Effector memory CD8-positive, alpha-beta T cell (primary cell): ENCODE data around the gene ZFP36L1.
"Not testable (repeated sequence)": the region's sequence is repeated elsewhere in the genome, so short reads cannot be mapped to it uniquely, and the experiment has no call there.

Experiments used
- ATAC-seq: fragments of 150-1000 bp; cut with Tn5 transposase; replicated peaks from 2 replicates; pipeline ENCODE4 v1.10.0; 2021; ENCODE audit warnings: mild to moderate bottlenecking, moderate library complexity
- DNase-seq, 3 experiments: peaks; one replicate each; pipeline ENCODE4 v3.0.0; 2021
- H3K27ac Mint-ChIP-seq, 2 donors: one replicate each; pipeline ENCODE4 v1.8.0; 2022; ENCODE audit warnings: mild to moderate bottlenecking in 2 of 2, mixed read lengths in 2 of 2, moderate library complexity in 2 of 2
- H3K27me3 Mint-ChIP-seq, 2 donors: one replicate each; pipeline ENCODE4 v1.8.0; 2022; ENCODE audit warnings: mixed read lengths in 2 of 2
- H3K36me3 Mint-ChIP-seq: one replicate; pipeline ENCODE4 v1.8.0; 2022; ENCODE audit warnings: mild to moderate bottlenecking, moderate library complexity, mixed read lengths; ENCODE audit not compliant: insufficient read depth
- H3K4me1 Mint-ChIP-seq, 2 donors: one replicate each; pipeline ENCODE4 v1.8.0; 2022; ENCODE audit warnings: low read depth in 2 of 2, mixed read lengths in 2 of 2
- H3K4me3 Mint-ChIP-seq, 2 donors: one replicate each; pipeline ENCODE4 v1.8.0; 2022; ENCODE audit warnings: mild to moderate bottlenecking in 2 of 2, mixed read lengths in 2 of 2, moderate library complexity in 2 of 2
- H3K9me3 Mint-ChIP-seq, 2 donors: one replicate each; pipeline ENCODE4 v1.8.0; 2022; ENCODE audit warnings: mixed read lengths in 2 of 2

Gene ZFP36L1

DNA sequence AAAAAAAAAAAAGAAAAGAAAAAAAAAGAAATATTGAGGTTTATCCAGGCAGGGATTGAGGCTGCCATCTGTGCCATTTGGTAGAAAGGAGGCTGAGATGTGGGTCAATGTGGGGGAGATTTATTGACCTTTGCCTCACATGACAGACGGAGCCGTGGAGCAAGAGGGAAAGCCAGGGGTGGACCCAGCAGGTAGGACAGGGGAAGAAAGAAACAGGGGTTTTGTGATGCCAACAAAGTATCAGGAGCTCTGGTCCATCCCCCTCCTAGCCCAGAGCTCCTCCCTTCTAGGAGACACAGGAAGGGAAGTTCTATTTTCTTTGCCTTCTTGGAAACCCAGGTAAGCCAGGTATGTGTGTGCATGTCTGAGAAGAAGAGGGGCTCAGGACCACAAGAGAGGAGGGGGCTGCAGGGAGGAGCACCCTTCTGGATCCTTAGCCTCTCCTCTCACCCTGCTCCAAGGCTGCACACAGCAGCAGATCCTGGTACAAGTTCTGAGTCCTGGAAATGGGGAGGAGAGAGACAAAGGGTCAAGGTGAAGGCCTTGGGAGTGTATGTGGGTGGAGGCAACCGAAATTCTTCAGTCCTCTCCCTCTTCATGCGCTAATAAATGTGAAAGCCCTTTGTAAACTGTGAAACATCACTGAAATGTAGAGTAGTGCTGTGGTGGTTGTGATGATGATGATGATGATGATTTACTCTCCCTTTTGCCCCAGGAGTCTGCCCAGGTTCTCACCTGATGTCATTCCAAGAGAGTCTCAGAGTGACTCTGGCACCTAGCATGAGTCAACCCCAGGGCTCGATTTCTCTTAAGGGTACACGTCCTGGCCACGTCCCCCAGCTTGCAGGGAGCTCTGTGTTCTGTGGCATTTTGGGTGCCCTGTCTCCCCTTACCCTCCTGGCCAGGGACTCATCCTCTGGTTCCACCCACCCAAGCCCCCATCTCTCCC lies 26.3 kb downstream of the ZFP36L1 start:
- Mint-ChIP-seq H3K4me1 (peaks cover 22 to 35% of the 10 kb centered on the region in 2 donors), H3K4me3 (no peak overlapping the region), H3K9me3 (no peaks in the 10 kb centered on the region), H3K27me3 (no peaks in the 10 kb centered on the region), H3K27ac (peak overlapping the region in 1 of 2 donors; percentile 65), H3K36me3 (peaks cover 4% of the 10 kb centered on the region)
- DNase-seq (no peak), ATAC-seq (no peak)

GRCh38 chr14:68763843-68764242 lies 29.0 kb downstream of the ZFP36L1 start:
- not testable (repeated sequence) for H3K9me3 Mint-ChIP-seq, H3K27ac Mint-ChIP-seq, H3K36me3 Mint-ChIP-seq, ATAC-seq, H3K4me3 Mint-ChIP-seq, H3K27me3 Mint-ChIP-seq, DNase-seq
- H3K4me1 Mint-ChIP-seq = peaks cover 11 to 22% of the 10 kb centered on the region in 2 donors

DNA sequence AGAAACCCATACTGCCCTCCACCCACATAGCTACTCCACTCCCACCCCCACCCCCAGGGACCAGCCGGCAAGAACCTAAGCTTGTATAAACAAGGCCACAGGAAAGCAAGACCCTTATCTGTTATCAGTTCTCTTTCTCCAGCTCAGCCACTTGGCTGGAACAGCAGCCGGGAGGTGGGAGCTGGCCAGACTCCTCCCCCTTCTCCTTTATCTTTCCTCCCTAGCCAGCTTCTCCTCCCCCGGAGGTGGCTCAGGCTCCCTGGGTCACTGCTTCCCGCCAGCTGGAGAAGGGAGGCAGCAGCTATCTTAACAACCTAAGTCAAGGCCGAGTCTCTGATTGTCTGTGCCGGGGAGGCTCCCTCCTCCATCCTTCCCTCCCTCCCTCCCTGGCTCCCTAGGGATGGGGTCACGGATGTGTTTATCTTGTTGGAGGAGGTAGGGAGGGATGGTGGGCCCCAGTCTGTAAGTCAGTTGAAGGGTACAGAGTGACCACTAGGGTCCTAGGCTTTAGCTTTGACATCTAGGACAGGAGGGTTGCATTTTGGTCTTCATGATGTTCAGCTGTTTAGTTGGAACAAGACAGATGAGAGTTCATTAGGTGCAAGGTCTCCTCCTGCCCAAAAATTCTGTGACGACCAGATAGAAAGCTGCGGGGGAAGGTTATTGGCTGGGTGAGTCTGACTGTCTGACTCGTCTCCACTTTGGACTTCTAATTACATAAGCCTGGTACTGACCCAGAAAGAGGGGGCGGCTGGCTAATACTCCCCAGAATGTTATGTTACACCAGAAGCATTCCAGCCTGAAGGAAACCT lies 29.7 kb downstream of the ZFP36L1 start:
- Mint-ChIP-seq H3K27ac (no peak overlapping the region), H3K36me3 (peaks cover 4% of the 10 kb centered on the region), H3K9me3 (no peaks in the 10 kb centered on the region), H3K4me3 (no peak overlapping the region), H3K4me1 (peaks cover 13 to 22% of the 10 kb centered on the region in 2 donors), H3K27me3 (no peaks in the 10 kb centered on the region)
- DNase-seq = no peak
- no peak for ATAC-seq

- ATAC-seq = no peak
Measured at GRCh38 chr14:68761391-68761790, 31.5 kb downstream of the ZFP36L1 start.

DNA sequence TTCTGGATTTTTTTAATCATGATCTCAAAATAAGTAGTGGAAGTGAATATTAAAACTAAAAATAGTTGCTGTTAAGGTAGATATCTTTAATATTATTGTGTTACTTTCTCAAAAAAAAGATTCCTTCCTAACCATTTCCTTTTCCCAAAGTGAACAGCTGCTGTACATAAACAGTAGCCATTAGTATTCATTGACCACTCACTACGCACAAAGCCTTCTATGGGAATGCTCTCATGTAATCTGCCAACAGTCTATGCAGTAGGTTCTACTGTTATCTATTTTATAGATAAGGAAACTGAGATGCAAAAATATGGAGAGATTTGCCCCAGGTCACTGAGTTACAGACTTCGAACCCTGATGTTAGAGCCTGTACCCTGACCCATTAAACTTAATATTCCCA lies 32.1 kb downstream of the ZFP36L1 start:
- DNase-seq (no peak), ATAC-seq (no peak)
- H3K4me1 Mint-ChIP-seq = peaks cover 11 to 16% of the 10 kb centered on the region in 2 donors
- H3K27ac Mint-ChIP-seq = peak overlapping the region in 1 of 2 donors; percentile 71
- no peaks in the 10 kb centered on the region for H3K27me3 Mint-ChIP-seq
- H3K36me3 Mint-ChIP-seq = peaks cover 4% of the 10 kb centered on the region
- H3K9me3 Mint-ChIP-seq = no peaks in the 10 kb centered on the region
- H3K4me3 Mint-ChIP-seq = no peak overlapping the region

More at GRCh38 chr14:68761391-68761790, 31.5 kb downstream of the ZFP36L1 start:
- H3K27ac Mint-ChIP-seq = peak overlapping the region in 1 of 2 donors; percentile 71
- H3K36me3 Mint-ChIP-seq = peaks cover 4% of the 10 kb centered on the region
- DNase-seq = no peak
- H3K4me1 Mint-ChIP-seq = peaks cover 12 to 18% of the 10 kb centered on the region in 2 donors
- no peaks in the 10 kb centered on the region for H3K27me3 Mint-ChIP-seq
- H3K4me3 Mint-ChIP-seq = no peak overlapping the region
- no peaks in the 10 kb centered on the region for H3K9me3 Mint-ChIP-seq

DNA sequence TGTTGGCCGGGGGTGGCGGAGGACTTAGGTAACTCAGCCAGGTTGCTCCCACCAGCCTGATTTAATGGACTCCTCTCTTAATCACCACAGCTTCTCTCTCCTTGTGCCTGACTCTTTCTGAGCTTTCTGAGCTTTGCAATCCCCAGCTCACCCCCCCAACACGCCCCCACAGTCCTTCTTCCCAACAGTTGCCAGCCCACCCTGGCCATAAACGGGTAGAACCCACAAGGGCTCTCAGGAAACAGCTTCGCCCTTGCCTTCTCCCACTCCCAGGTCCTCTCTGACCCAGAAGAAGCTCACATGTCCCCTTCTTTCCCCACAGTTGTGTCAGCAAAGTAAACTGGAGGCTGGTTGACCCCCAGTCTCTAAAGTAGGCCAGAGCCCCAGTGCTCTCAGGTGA lies 32.9 kb downstream of the ZFP36L1 start:
- Mint-ChIP-seq H3K4me3 (no peak overlapping the region), H3K4me1 (peaks cover 10 to 11% of the 10 kb centered on the region in 2 donors), H3K9me3 (no peaks in the 10 kb centered on the region), H3K27me3 (no peaks in the 10 kb centered on the region), H3K27ac (no peak overlapping the region), H3K36me3 (peaks cover 4% of the 10 kb centered on the region)
- no peak for ATAC-seq
- no peak for DNase-seq

- Mint-ChIP-seq H3K36me3 (peaks cover under 1% of the 10 kb centered on the region), H3K27ac (peak overlapping the region in 1 of 2 donors; percentile 38)
Measured at GRCh38 chr14:68759017-68759560, 33.8 kb downstream of the ZFP36L1 start.

DNA sequence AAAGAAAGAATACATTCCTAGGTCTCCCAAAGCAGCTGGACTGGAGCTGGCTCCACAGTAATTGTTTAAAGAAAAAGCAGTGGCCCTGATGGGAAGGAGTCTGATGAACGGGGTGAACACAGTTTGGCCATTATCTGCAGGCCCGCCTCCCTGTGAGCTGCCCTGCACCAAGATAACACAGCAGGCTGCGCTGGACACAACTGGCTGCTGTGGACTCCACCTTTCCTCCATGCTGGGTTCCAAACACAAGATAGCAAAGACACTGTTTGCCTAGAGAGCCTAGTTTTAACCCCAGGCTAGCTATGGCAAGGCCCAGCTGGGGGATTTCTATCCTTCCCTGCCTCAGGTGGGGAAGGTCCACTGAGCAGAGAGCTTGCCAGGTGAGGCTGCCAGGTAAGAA lies 34.6 kb downstream of the ZFP36L1 start:
- Mint-ChIP-seq H3K4me3 (no peak overlapping the region), H3K9me3 (no peaks in the 10 kb centered on the region), H3K27me3 (no peaks in the 10 kb centered on the region), H3K36me3 (no peaks in the 10 kb centered on the region), H3K27ac (peak overlapping the region in 1 of 2 donors; percentile 38), H3K4me1 (peaks cover 16 to 19% of the 10 kb centered on the region in 2 donors)
- ATAC-seq (no peak), DNase-seq (no peak)

More at GRCh38 chr14:68759017-68759560, 33.8 kb downstream of the ZFP36L1 start:
- H3K9me3 Mint-ChIP-seq = no peaks in the 10 kb centered on the region
- peaks cover 13% of the 10 kb centered on the region in 2 donors for H3K4me1 Mint-ChIP-seq
- DNase-seq = no peak
- no peaks in the 10 kb centered on the region for H3K27me3 Mint-ChIP-seq
- ATAC-seq = no peak
- no peak overlapping the region for H3K4me3 Mint-ChIP-seq

DNA sequence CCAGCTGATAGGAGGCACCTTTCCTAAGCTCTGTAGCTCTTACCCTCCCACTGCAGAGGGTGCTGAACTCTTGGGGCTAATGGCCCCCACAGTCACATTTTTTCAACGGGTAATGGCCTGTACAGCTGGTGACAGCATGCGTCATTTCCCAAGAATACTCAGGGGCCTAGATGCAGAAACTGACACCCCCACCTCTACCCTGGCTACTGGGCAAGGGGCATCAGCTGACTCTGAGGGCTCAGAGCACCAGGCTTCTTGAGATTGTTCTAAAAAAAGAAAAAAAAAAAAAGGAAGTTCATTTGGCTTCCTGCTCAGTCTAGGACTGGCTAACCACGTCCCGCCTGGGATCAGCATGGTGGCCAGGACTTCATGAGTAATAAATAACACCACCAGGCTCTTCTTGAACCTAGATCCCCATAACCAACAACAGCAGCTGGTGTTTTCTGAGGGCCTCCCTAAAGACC lies 35.2 kb downstream of the ZFP36L1 start:
- Mint-ChIP-seq H3K4me3 (no peak overlapping the region), H3K27me3 (no peaks in the 10 kb centered on the region), H3K27ac (peak overlapping the region in 1 of 2 donors; percentile 6), H3K4me1 (peaks cover 16 to 19% of the 10 kb centered on the region in 2 donors), H3K36me3 (no peaks in the 10 kb centered on the region), H3K9me3 (no peaks in the 10 kb centered on the region)
- peak; percentile 55 for ATAC-seq
- no peak for DNase-seq

DNA sequence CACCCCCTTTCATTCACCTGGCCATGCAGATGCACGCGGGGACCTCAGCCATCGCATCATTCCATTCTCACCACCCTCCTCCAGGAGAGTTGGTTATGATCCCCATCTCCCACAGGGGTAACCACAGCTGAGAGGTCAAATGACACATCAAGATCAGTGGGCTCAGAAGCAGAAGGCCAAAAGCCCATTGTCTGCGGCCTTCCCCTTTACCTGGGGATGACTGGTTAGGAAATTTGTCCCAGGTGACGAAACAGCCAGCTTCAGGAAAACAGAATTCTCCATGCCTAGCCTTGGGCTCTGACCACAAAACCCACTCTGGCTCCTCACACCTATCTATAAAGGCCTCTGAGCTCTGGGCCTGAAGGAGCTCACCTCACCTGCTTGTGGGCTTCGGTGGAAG lies 36.1 kb downstream of the ZFP36L1 start:
- Mint-ChIP-seq H3K27me3 (no peaks in the 10 kb centered on the region), H3K9me3 (no peaks in the 10 kb centered on the region), H3K36me3 (no peaks in the 10 kb centered on the region), H3K27ac (peak overlapping the region in 1 of 2 donors; percentile 6), H3K4me3 (no peak overlapping the region), H3K4me1 (peaks cover 17 to 19% of the 10 kb centered on the region in 2 donors)
- ATAC-seq = no peak
- DNase-seq = no peak

GRCh38 chr14:68756000-68756481 lies 36.8 kb downstream of the ZFP36L1 start:
- Mint-ChIP-seq H3K36me3 (no peaks in the 10 kb centered on the region), H3K4me1 (peaks cover 16 to 19% of the 10 kb centered on the region in 2 donors), H3K9me3 (no peaks in the 10 kb centered on the region), H3K27me3 (no peaks in the 10 kb centered on the region), H3K4me3 (no peak overlapping the region), H3K27ac (peak overlapping the region; percentile 60 to 62)
- ATAC-seq = no peak
- DNase-seq = no peak

DNA sequence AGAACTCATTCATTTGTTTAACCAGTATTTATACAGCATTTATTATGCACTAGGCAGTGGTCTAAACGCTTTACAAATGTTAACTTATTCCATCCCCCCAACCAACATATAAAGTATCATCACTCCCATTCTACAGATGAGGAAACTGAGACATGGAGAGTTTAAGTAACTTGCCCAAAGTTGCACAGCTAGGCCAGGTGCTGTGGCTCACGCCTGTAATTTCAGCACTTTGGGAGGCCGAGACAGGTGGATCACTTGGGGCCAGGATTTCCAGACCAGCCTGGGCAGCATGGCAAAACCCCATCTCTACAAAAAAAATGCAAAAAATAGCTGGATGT lies 37.9 kb downstream of the ZFP36L1 start:
- Mint-ChIP-seq H3K4me1 (peaks cover 16 to 19% of the 10 kb centered on the region in 2 donors), H3K9me3 (no peaks in the 10 kb centered on the region), H3K27me3 (no peaks in the 10 kb centered on the region), H3K36me3 (no peaks in the 10 kb centered on the region), H3K4me3 (no peak overlapping the region), H3K27ac (no peak overlapping the region)
- DNase-seq (no peak), ATAC-seq (no peak)

- H3K27ac Mint-ChIP-seq = no peak overlapping the region
- H3K4me3 Mint-ChIP-seq = no peak overlapping the region
- peaks cover 16 to 19% of the 10 kb centered on the region in 2 donors for H3K4me1 Mint-ChIP-seq
- DNase-seq = no peak
- no peaks in the 10 kb centered on the region for H3K36me3 Mint-ChIP-seq
- no peaks in the 10 kb centered on the region for H3K27me3 Mint-ChIP-seq
- H3K9me3 Mint-ChIP-seq = no peaks in the 10 kb centered on the region
- ATAC-seq = no peak
Measured at GRCh38 chr14:68753690-68754089, 39.2 kb downstream of the ZFP36L1 start.
